Germinal center (tissue), 1 donor: ENCODE data around the gene PLSCR3.
"Not testable (repeated sequence)": the region's sequence is repeated elsewhere in the genome, so short reads cannot be mapped to it uniquely, and the experiment has no call there.

Experiments used
- DNase-seq: peaks from one replicate; pipeline ENCODE4 v3.0.0; 2012; ENCODE audit warnings: mixed read lengths, low spot score

PLSCR3 gene

DNA sequence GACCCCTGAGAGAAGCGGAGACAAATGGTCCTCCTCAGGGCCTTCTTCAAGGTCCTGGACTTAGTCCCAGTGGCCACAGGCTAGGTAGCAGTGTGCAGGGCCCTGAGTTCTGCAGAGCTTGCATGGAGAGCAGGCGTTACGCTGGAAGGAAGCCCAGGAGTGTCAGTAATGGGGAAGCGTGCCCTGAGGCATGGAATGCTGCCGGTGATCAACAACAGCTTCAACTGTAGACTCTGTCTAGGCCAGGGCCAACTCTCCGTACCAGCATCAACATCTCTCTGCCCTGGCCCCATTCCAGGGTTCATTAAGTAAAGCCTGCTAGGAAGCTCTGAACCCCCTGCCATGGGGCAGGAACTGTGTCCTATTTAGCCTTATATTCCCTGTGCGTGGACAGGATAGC, 14.0 kb downstream of the PLSCR3 start:
- no peak for DNase-seq

GRCh38 chr17:7379134-7379533, 15.2 kb downstream of the PLSCR3 start:
- DNase-seq: no peak

- DNase-seq: no peak
Observed at GRCh38 chr17:7374353-7374752, 20.0 kb downstream of the PLSCR3 start.

- no peak for DNase-seq
Observed at GRCh38 chr17:7370853-7371252, 23.5 kb downstream of the PLSCR3 start.

- no peak for DNase-seq
Observed at GRCh38 chr17:7369825-7370224, 24.5 kb downstream of the PLSCR3 start.

- not testable (repeated sequence) for DNase-seq
Observed at GRCh38 chr17:7368599-7368994, 25.7 kb downstream of the PLSCR3 start.

DNA sequence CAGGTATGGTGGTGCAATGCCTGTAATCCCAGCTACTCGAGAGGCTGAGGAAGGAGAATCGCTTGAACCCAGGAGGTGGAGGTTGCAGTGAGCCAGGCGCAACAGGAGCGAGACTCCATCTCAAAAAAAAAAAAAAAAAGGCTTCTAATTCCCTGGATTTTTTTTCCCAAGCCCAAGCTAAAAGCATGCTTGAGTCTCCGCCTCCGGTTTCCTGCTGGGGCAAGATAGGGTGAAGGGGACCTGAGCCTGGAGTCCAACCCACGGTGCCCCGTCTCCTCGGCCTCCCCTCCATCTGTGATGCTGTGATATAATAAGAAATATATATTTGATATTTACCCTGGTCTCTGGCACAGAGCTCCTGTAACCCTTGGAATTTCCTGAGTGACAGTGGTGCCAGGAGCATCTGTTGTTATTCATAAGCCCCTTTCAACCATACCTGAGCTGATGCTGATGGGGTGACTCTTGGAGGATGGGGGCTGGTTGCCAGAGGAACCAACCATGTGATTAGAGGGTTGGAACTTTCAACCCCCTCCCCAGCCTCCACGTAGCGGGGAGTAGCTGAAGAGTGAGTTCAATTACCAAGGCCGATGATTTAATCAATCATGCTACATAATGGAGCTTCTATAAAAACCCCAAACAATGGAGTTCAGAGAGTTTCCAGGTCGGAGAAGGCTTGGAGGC, 26.3 kb downstream of the PLSCR3 start:
- no peak for DNase-seq

DNA sequence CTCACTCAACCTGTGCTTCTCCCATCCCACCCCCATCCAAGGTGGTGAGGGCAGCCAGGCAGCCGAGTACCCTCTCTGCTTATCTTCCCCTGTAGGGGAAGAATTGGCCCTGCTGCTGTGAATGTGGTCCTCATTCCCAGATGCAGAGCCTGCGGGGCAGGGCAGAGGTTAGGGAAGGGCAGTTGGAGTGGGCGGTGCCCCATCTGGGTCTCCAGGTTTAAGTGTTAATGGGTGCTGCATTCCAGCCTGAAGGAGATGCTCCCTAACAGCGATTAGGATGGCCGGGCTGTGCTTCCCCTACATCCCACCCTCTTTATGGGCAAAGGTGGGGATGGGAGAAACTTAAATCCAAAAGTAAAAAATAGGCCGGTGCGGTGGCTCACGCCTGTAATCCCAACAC, 27.2 kb downstream of the PLSCR3 start:
- no peak for DNase-seq

DNA sequence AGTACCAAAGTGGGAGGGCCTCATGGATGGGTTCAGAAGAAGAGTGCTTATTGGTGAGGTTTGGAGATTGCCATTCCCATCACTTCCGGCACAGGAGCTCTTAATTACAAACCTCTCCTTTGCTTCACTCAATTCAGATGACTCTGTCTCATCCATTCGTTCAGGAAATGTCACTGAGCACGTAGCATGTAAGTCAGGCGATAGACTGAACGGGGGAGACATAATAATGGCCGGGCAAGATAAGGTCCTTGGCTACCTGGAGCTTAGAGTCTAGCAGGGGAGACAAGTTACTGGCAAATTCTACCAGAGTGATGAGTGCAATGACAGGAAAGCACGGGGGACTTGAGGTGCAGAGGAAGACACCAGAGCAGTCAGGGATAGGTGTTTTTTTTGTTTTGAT, 28.4 kb downstream of the PLSCR3 start:
- DNase-seq: not testable (repeated sequence)

DNA sequence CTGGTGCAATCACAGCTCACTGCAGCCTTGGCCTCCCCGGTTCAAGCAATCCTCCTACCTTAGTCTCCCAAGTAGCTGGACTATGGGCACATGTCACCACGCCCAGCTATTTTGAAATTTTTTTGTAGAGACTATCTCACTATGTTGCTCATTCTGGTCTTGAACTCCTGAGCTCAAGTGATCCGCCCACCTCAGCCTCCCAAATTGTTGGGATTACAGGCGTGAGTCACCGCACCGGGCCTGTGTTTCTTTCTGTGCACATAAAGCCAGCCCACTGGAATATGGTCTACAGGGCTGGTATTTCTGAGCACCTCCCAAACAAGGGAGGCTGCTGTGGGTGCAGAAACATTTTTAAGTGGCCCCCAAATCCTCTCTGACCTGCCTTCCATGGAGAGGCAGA, 31.0 kb downstream of the PLSCR3 start:
- no peak for DNase-seq

DNA sequence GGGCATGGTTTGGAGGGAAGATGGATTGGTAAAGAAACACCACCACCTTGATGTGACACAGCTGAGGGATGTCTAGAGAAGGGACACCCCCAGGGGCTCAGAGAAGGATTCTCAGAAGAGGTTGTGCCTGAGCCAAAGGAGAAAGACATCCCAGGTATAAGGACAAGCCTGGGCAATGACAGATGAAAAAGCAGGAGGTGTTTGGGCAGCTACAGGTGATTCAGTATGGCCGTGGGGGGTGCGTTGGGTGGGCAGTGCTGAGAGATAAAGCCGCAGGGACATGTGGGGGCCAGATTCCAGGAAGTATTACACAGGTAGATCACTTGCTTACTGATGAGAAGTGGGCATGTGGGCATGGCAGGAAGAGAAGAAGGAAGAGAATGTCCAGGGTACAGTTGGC, 32.4 kb downstream of the PLSCR3 start:
- DNase-seq: no peak

- no peak for DNase-seq
Observed at GRCh38 chr17:7357381-7357780, 36.9 kb downstream of the PLSCR3 start.

DNA sequence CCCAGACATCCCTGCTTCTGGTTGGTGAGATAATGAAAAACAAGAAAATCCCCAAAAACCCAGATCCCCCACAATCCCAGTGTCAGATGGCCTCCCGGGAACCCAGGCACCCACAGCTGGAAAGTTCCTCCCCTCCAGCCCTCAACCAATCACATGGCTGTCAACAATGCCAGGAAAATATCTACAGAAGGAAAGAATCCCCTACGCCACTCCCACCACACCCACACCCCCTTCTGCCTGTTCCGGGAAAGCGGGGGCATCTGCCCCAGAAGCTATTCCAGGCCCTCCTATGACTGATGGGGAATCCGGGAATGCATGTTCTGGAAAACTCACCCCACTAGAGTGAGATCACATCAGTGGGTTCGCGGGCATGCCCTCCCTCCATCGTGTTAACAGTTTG, 37.6 kb downstream of the PLSCR3 start:
- no peak for DNase-seq

DNA sequence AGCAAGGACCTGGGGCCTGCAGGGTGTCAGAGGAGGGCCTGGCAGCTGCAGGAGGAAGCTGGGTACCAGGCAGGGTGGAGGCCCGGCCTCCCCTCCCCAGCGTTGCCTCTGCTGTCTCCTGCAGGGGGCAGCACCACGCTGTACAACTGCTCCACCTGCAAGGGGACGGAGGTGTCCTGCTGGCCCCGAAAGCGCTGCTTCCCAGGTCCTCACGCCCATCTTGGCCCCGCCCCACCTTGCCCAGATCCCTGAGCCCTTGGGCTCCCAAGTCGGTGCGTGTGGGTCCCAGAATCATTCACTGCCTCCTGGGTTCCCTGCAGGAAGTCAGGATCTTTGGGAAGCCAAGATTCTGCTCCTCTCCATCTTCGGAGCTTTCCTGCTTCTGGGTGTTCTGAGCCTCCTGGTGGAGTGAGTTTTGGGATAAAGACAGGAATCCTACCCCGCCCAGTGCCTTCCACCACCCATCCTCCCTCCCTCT, 38.2 kb downstream of the PLSCR3 start:
- peak; percentile 86 for DNase-seq

- DNase-seq: no peak
Observed at GRCh38 chr17:7355573-7355972, 38.8 kb downstream of the PLSCR3 start.

GRCh38 chr17:7355053-7355452, 39.3 kb downstream of the PLSCR3 start, which contains the start of gene TMEM95:
Gene TMEM95 (plus strand): TSS chr17:7355156. CDS start chr17:7355205, 49 bp downstream.
- no peak for DNase-seq

- no peak for DNase-seq
Observed at GRCh38 chr17:7354262-7354843, 40.0 kb downstream of the PLSCR3 start.

DNA sequence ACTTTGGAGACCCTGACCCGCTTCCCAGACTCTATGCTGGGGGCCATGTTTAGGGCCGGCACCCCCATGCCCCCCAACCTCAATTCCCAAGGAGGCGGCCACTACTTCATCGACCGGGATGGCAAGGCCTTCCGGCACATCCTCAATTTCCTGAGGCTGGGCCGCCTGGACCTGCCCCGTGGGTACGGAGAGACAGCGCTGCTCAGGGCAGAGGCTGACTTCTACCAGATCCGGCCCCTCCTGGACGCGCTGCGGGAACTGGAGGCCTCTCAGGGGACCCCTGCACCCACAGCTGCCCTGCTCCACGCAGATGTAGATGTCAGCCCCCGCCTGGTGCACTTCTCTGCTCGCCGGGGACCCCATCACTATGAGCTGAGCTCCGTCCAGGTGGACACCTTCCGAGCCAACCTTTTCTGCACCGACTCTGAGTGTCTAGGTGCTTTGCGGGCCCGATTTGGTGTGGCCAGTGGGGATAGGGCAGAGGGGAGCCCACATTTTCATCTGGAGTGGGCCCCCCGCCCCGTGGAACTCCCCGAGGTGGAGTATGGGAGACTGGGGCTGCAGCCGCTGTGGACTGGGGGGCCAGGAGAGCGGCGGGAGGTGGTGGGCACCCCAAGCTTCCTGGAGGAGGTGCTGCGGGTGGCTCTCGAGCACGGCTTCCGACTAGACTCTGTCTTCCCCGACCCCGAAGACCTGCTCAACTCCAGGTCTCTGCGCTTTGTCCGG, 41.3 kb downstream of the PLSCR3 start:
- no peak for DNase-seq

DNA sequence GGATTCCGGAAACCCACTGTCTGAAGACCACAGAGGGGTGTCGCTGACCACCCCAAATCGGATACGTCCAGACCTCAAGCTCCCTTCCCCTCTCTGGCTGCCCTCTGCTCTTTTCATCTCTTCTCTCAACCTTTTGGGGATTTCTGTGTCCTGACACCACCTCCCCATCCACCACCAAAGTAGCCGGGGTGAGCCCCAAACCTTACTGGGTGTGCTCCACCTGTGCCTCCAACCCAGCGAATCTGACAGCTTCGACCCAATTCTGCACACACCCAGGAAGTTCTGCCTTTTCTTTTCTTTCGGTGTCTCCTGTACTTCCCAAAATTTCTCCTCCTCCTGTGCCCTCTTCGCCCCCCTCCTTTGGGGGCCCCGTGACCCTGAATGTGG, 41.8 kb downstream of the PLSCR3 start:
- DNase-seq: no peak

DNA sequence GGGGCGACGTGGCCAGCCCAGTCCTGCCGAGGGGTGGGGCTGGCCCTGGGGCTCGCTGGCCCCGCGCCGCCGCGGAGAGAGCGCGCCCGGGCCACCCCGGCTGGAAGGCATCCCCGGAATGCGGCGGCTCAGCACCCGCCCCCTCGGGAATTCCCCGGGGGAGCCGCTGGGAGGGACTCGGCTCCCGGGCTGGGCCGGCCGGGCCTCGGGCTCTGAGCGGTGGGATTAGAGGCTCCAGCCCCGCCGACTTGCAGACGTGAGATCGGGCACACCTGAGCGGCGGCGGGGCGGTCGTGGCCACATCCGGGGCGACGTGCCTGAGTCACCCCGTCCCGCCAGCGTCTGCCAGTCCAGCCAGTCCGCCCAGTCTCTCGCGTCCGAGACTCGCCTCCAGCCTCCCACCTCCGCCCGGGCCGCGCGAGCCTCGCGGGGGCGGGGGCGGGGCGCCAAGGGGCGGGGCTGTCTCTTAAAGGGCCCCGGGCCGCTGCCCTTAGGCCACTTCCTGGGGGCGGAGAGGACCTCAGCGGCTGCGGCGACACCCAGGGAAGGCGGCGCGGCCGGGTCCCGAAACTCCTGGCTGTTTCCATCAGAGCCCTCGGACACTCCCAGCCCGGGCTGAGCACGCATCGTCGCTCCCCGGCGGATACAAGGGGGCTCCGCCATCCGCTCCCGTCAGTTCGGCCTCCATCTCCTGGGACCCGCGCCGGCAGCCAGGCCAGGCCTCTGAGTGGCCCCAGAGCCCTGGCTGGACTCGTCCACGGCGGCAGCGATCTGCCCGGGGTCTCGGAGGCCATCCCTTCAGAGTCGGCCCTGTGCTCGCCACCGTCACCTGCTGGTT, 42.4 kb downstream of the PLSCR3 start, which contains the start of gene KCTD11:
KCTD11 (plus strand) TSS at position 498 of the 838 bp plus-strand sequence.
- peak; percentile 79 for DNase-seq

GRCh38 chr17:7348478-7349242, 45.7 kb downstream of the PLSCR3 start:
- no peak for DNase-seq
